ENCODE results near the gene DPPA5. TPM values are rescaled to one million over a fixed set of nuclear protein-coding genes. Genes with fewer than 3 reads are reported as not detected.

DPPA5 gene, protein sequence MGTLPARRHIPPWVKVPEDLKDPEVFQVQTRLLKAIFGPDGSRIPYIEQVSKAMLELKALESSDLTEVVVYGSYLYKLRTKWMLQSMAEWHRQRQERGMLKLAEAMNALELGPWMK
- total RNA-seq, result not detected in 2 replicates

DNA sequence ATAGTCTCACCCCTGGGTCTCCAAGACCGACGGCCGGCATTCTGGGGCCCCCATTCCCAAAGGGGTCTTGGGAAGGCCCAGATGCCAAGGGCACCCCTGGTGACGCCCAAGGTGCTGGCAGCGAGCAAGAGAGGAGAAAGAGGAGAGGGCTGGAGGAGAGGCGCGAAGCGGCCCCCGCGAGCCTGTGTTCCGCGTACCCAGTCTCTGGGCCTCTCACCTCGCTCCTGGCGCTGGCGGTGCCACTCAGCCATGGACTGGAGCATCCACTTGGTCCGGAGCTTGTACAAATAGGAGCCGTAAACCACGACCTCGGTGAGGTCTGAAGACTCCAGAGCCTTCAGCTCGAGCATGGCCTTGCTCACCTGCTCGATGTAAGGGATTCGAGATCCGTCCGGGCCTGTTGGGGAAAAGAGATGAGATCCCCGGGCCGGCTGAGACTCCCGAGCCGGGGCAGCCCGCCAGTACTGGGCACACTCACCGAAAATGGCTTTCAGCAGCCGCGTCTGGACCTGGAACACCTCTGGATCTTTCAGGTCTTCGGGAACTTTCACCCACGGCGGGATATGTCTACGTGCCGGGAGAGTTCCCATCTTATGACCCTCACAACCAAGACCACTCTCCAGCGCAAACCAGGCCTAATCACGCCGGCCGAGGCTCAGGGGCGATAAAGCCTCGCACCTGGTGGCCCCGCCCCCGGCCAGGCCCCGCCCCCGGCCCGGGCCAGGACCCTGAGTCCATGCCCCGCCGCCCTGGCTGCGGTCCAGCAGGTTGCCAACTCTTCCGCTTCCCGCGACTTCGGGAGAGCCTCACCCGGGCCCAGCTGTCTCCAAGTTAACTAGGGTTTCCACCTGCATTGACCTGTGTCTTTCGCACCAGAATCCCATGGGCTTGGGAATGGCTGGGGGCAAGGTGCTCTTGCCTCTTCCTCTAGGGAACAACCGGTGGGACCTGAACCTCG is at the start of gene DPPA5:
Gene DPPA5, minus strand, starts transcription at position 641 of the 958 bp plus-strand sequence. Its CDS starts 51 bp downstream, at position 590.

GRCh38 chr6:73394577-73395354 is 40.7 kb upstream of the DPPA5 start, which contains the start of gene DDX43:
DDX43 (plus strand) TSS chr6:73394828; CDS start chr6:73394906, 78 bp downstream.

DNA sequence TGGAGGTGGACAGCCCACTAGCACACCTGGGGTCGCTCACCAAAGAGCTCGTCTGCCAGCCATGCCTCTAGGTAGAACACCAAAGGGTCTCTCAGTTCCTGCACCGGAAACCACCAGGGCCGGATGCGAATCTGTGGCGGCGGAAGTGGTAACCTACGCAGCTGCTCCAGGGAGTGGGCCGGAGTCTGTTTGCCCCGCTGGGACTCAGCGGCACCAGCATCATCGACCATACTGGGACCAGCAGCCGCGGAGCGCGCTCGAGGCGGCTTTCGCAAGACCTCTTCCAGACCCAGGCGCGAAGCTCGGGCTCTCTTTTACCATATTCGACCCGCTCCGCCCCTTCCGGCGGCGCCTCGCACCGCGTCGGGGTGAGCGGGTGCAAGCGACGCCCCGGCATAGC is 15.5 kb upstream of the DPPA5 start, which contains the start of gene OOEP:
Gene OOEP, minus strand, starts transcription at position 335 of the 400 bp plus-strand sequence. Its CDS starts 105 bp downstream, at position 230.

DNA sequence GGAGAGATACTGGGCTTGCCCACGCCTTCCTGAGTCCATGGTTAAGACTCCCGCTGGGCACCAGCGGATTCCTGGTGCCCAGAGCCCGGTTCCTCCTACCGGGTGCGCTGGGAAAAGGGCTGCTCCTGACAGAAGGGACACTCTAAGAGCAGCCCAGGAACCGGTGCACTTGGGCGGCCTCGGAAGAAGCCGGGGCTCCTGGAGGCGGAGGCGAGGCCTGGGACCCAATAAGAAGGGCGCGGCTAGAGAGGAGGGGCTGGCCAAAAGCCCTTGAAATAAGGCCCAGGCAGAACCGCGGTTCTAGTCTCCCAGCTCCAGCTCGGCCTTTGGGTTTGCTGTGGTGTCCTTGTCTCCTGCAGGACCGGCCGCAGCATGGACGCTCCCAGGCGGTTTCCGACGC is 8.3 kb upstream of the DPPA5 start, which contains the start of gene KHDC3L:
Gene KHDC3L, plus strand, starts transcription at position 301 of the 400 bp plus-strand sequence. Its CDS starts 72 bp downstream, at position 373.

Other genes starting within 250 kb of the DPPA5 start
- not detected in 2 replicates for gene KHDC1L, start 128.8 kb downstream of the DPPA5 start, total RNA-seq
- gene KHDC1, start 91.1 kb downstream of the DPPA5 start, total RNA-seq, result 3.5 and 4.2 TPM in 2 replicates
- gene KHDC3L, start 8.4 kb upstream of the DPPA5 start, total RNA-seq, result not detected in 2 replicates
- 0.78 TPM in 1 of 2 replicates, not detected in the other for gene OOEP, start 15.6 kb upstream of the DPPA5 start, total RNA-seq
- 0.08 and 1.0 TPM in 2 replicates for gene DDX43, start 40.6 kb upstream of the DPPA5 start, total RNA-seq
- 7.1 and 8.7 TPM in 2 replicates for gene CGAS, start 98.0 kb upstream of the DPPA5 start, total RNA-seq
- gene MTO1, start 107.5 kb upstream of the DPPA5 start, total RNA-seq, result 18.2 and 20.9 TPM in 2 replicates
- 14,163 and 20,877 TPM in 2 replicates for gene EEF1A1, start 166.8 kb upstream of the DPPA5 start, total RNA-seq